ENCODE results near the gene EML1. TPM values are rescaled to one million over a fixed set of nuclear protein-coding genes. Genes with fewer than 3 reads are reported as not detected.

EML1 gene
- total RNA-seq, 1 donor from 2014 or later, result 34.9 TPM

DNA sequence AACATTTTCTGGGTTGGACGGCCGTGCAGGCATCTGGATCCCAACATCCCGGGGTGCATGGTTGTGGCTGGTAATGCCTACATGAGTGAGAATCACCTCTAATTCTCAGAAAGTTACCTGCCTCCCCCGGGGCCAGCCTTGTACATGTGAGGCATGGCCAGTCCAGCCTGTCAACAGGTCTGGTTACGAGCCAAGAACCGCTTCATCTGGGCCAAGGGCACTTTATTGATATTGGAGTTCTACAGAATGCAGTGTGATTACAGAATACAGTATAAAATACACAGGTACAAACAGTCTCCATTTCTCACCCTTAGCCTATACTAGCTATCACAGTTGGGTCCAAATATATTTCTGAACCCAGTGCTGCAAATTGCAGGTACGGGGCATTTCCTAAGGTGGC, 187.1 kb downstream of the EML1 start:
- Mint-ChIP-seq H3K27me3 (no peaks in the 10 kb centered on the region), H3K4me1 (ENCODE audit: low read depth) (peaks cover 5% of the 10 kb centered on the region), H3K4me3 (ENCODE audit: low read depth) (no peak overlapping the region), H3K36me3 (ENCODE audit: insufficient read depth) (peaks cover 7% of the 10 kb centered on the region), H3K27ac (no peak overlapping the region), H3K9me3 (ENCODE audit: low read depth) (no peaks in the 10 kb centered on the region)
- TF ChIP-seq, protein P1, sequence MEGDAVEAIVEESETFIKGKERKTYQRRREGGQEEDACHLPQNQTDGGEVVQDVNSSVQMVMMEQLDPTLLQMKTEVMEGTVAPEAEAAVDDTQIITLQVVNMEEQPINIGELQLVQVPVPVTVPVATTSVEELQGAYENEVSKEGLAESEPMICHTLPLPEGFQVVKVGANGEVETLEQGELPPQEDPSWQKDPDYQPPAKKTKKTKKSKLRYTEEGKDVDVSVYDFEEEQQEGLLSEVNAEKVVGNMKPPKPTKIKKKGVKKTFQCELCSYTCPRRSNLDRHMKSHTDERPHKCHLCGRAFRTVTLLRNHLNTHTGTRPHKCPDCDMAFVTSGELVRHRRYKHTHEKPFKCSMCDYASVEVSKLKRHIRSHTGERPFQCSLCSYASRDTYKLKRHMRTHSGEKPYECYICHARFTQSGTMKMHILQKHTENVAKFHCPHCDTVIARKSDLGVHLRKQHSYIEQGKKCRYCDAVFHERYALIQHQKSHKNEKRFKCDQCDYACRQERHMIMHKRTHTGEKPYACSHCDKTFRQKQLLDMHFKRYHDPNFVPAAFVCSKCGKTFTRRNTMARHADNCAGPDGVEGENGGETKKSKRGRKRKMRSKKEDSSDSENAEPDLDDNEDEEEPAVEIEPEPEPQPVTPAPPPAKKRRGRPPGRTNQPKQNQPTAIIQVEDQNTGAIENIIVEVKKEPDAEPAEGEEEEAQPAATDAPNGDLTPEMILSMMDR (IDR thresholded peaks at IDR 0.05; ENCODE audit: unreplicated experiment), result no peak
- no peak for DNase-seq (ENCODE audit: low spot score, unreplicated experiment)

DNA sequence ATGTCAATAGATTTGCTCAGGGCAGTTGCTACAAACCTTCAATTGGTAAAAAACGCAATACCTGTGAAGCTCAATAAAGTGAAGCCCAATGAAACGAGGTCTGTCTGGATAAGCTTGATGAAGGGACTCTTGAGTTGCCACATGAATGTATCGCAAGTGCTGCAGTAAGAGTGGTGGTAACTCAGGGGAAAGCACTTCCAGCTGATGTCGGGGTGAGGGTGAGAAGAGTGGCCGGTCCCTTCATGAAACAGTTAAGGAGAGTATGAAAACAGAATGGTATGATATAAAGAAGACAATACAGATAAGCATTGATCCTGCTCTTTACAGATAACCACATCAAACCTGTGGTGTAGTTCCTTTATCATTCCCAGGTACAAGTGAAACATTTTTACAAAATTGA, 188.6 kb downstream of the EML1 start:
- Mint-ChIP-seq H3K27ac (no peak overlapping the region), H3K4me3 (ENCODE audit: low read depth) (no peak overlapping the region), H3K27me3 (no peaks in the 10 kb centered on the region), H3K9me3 (ENCODE audit: low read depth) (peaks cover 9% of the 10 kb centered on the region), H3K36me3 (ENCODE audit: insufficient read depth) (peaks cover 10% of the 10 kb centered on the region), H3K4me1 (ENCODE audit: low read depth) (peaks cover 5% of the 10 kb centered on the region)
- TF ChIP-seq, protein P1 (IDR thresholded peaks at IDR 0.05; ENCODE audit: unreplicated experiment), result no peak
- no peak for DNase-seq (ENCODE audit: low spot score, unreplicated experiment)

DNA sequence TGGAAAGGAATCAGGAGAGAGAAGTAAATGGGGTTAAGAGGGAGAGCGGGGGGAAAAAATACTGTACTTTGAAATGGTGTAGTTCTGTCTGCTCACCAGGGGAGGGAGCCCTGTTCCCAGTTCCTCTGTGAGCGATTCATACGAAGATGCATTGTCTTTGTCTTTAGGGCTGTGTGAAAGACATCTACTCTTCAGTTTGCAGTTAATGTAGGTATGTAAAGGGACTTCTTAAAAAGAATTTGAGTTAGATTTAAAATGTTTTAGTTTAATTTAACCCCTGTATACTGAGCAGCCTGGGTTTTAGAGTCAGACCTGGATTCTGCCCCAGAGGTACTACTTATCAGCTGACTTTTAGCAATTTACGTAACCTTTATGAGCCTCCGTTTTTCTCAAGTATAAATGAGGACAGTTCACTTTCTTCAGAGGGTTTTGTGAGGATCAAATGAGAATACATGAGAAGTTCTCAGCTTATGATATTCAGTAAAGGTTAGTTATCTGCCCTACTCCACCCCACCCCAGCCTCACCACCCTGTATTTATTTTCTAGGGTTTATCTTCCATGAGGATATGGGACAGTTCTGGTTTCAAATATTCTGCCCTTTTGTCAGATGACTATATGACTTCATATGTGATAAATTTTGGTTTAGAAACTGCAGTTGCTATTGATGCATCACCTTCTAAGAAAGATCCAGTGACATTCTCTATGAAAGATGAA, 189.5 kb downstream of the EML1 start:
- Mint-ChIP-seq H3K36me3 (ENCODE audit: insufficient read depth) (peaks cover 10% of the 10 kb centered on the region), H3K4me3 (ENCODE audit: low read depth) (no peak overlapping the region), H3K4me1 (ENCODE audit: low read depth) (peaks cover 5% of the 10 kb centered on the region), H3K27ac (no peak overlapping the region), H3K9me3 (ENCODE audit: low read depth) (peaks cover 9% of the 10 kb centered on the region), H3K27me3 (no peaks in the 10 kb centered on the region)
- peak; percentile 41 for DNase-seq (ENCODE audit: low spot score, unreplicated experiment)
- TF ChIP-seq, protein P1 (IDR thresholded peaks at IDR 0.05; ENCODE audit: unreplicated experiment), result peak; percentile 95

DNA sequence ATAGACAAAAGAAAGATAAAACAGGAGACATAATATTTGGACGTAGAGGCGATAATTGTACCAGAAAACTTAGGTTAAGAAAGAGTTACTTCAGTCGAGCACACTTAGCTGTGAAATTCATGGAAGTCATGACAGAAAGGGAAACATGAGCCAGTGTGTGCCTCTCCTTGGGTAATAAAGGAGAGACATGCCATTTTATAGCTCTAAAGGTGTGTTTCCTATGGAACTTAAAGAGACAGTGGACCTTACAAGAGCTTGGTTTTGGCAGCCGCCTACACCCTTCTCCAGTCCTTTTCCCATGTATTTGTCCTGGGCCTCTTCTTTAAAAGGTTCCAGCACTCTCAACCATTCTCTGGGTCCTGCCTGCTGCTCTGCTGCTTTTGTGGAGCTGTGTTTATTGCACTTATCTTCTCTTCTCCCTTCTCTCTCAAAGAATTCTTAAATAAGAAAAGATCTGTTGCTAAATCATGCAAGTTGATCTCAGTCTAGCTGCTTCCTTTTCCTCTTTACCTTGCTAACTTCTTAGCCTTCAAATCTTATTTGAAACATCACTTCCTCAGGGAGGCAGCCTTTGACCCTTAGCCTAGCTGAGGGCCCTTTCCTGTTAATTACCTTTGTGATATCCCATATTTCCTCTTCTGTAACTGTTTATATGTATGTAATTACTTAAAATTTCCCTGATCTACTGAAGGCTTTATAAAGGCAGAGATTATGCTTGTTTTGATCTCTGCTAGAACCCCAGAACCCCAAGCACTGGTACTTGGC, 190.2 kb downstream of the EML1 start:
- Mint-ChIP-seq H3K4me1 (ENCODE audit: low read depth) (peaks cover 5% of the 10 kb centered on the region), H3K4me3 (ENCODE audit: low read depth) (no peak overlapping the region), H3K9me3 (ENCODE audit: low read depth) (peaks cover 9% of the 10 kb centered on the region), H3K36me3 (ENCODE audit: insufficient read depth) (peaks cover 10% of the 10 kb centered on the region), H3K27ac (no peak overlapping the region), H3K27me3 (no peaks in the 10 kb centered on the region)
- no peak for DNase-seq (ENCODE audit: low spot score, unreplicated experiment)
- TF ChIP-seq, protein P1 (IDR thresholded peaks at IDR 0.05; ENCODE audit: unreplicated experiment), result no peak

DNA sequence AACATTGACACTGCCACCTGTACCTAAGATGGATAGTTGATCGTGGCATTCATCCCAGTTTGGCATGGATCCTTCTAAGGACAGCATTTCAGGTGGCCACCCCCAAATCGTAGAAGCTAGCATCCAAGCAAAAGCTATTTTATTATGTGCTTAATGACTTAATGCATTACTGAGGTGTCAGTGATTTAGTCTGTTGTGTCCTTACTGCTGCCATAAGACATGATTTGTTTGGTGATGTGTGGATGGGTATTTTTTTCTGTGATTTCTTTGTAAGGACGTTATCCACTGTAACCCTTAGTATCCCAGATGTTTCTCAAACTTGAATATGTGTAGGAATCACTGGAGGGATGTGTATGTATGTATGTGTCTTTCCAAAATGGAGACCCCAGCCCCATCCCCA, 190.8 kb downstream of the EML1 start:
- no peak overlapping the region for H3K27ac Mint-ChIP-seq
- H3K4me1 Mint-ChIP-seq (ENCODE audit: low read depth), result peaks cover 5% of the 10 kb centered on the region
- peaks cover 10% of the 10 kb centered on the region for H3K36me3 Mint-ChIP-seq (ENCODE audit: insufficient read depth)
- TF ChIP-seq, protein P1 (IDR thresholded peaks at IDR 0.05; ENCODE audit: unreplicated experiment), result no peak
- no peaks in the 10 kb centered on the region for H3K27me3 Mint-ChIP-seq
- H3K9me3 Mint-ChIP-seq (ENCODE audit: low read depth), result peaks cover 9% of the 10 kb centered on the region
- DNase-seq (ENCODE audit: low spot score, unreplicated experiment), result no peak
- no peak overlapping the region for H3K4me3 Mint-ChIP-seq (ENCODE audit: low read depth)

Data from progenitor cell of endocrine pancreas (in vitro differentiated cells).